Measurements from ENCODE around the gene CASZ1. TPM values are rescaled to one million over a fixed set of nuclear protein-coding genes. Genes with fewer than 3 reads are reported as not detected.

Gene CASZ1
- total RNA-seq, 1 experiment from 2014 or later = 12.6 TPM

GRCh38 chr1:10753299-10753698, 43.1 kb downstream of the CASZ1 start:
- Mint-ChIP-seq H3K27me3 (ENCODE audit: unreplicated experiment) (no peaks in the 10 kb centered on the region), H3K9me3 (ENCODE audit: low read depth, unreplicated experiment) (no peaks in the 10 kb centered on the region), H3K4me1 (ENCODE audit: low read depth, unreplicated experiment) (no peaks in the 10 kb centered on the region), H3K27ac (ENCODE audit: unreplicated experiment) (no peak overlapping the region), H3K4me3 (ENCODE audit: low read depth, unreplicated experiment) (no peak overlapping the region), H3K36me3 (ENCODE audit: insufficient read depth, unreplicated experiment) (peaks cover 6% of the 10 kb centered on the region)
- no peak for TF ChIP-seq CTCF (IDR thresholded peaks at IDR 0.05; ENCODE audit: unreplicated experiment)
- CTCF ChIA-PET = no interaction called here
- no TSS peak for BruUV-seq (replicated peaks)
- intact Hi-C loops (cut with micrococcal nuclease; ENCODE audit: unreplicated experiment) = no loop called here
- no peak for DNase-seq

- CTCF ChIA-PET = no interaction called here
- TF ChIP-seq CTCF (IDR thresholded peaks at IDR 0.05; ENCODE audit: unreplicated experiment) = no peak
- Mint-ChIP-seq H3K4me1 (ENCODE audit: low read depth, unreplicated experiment) (no peaks in the 10 kb centered on the region), H3K36me3 (ENCODE audit: insufficient read depth, unreplicated experiment) (no peaks in the 10 kb centered on the region), H3K4me3 (ENCODE audit: low read depth, unreplicated experiment) (no peak overlapping the region), H3K27ac (ENCODE audit: unreplicated experiment) (no peak overlapping the region), H3K9me3 (ENCODE audit: low read depth, unreplicated experiment) (no peaks in the 10 kb centered on the region), H3K27me3 (ENCODE audit: unreplicated experiment) (no peaks in the 10 kb centered on the region)
- no TSS peak for BruUV-seq (replicated peaks)
- DNase-seq = no peak
- intact Hi-C loops (cut with micrococcal nuclease; ENCODE audit: unreplicated experiment) = no loop called here
Measured at GRCh38 chr1:10751561-10752085, 44.8 kb downstream of the CASZ1 start.

DNA sequence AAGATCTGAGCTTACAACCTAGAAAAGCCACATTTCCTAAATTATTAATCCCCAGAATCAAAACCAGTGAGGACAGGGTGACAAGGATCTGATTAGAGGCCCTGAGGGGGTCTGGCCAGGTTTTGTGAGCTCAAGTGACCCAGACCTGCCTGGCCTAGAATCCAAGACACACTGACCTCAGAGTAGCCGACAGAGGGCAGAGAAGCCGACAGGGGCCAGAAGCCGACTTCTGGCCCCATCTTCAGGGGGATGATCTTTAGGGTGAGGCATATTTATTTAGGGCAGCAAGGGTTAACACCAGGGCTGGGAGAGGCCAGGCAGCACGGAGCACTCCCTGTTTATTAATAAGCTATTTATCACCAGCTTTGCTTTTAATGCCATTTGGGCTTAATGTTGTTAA, 45.3 kb downstream of the CASZ1 start:
- no peaks in the 10 kb centered on the region for H3K27me3 Mint-ChIP-seq (ENCODE audit: unreplicated experiment)
- no peaks in the 10 kb centered on the region for H3K9me3 Mint-ChIP-seq (ENCODE audit: low read depth, unreplicated experiment)
- no TSS peak for BruUV-seq (replicated peaks)
- TF ChIP-seq CTCF (IDR thresholded peaks at IDR 0.05; ENCODE audit: unreplicated experiment) = no peak
- CTCF ChIA-PET = no interaction called here
- no peak overlapping the region for H3K27ac Mint-ChIP-seq (ENCODE audit: unreplicated experiment)
- DNase-seq = no peak
- intact Hi-C loops (cut with micrococcal nuclease; ENCODE audit: unreplicated experiment) = no loop called here
- no peak overlapping the region for H3K4me3 Mint-ChIP-seq (ENCODE audit: low read depth, unreplicated experiment)
- no peaks in the 10 kb centered on the region for H3K4me1 Mint-ChIP-seq (ENCODE audit: low read depth, unreplicated experiment)
- H3K36me3 Mint-ChIP-seq (ENCODE audit: insufficient read depth, unreplicated experiment) = no peaks in the 10 kb centered on the region

GRCh38 chr1:10745886-10746455, 50.5 kb downstream of the CASZ1 start:
- CTCF ChIA-PET = no interaction called here
- no peaks in the 10 kb centered on the region for H3K27me3 Mint-ChIP-seq (ENCODE audit: unreplicated experiment)
- DNase-seq = no peak
- BruUV-seq (replicated peaks) = no TSS peak
- intact Hi-C loops (cut with micrococcal nuclease; ENCODE audit: unreplicated experiment) = no loop called here
- no peak for TF ChIP-seq CTCF (IDR thresholded peaks at IDR 0.05; ENCODE audit: unreplicated experiment)
- H3K9me3 Mint-ChIP-seq (ENCODE audit: low read depth, unreplicated experiment) = no peaks in the 10 kb centered on the region
- H3K36me3 Mint-ChIP-seq (ENCODE audit: insufficient read depth, unreplicated experiment) = peaks cover 5% of the 10 kb centered on the region
- H3K27ac Mint-ChIP-seq (ENCODE audit: unreplicated experiment) = no peak overlapping the region
- no peaks in the 10 kb centered on the region for H3K4me1 Mint-ChIP-seq (ENCODE audit: low read depth, unreplicated experiment)
- H3K4me3 Mint-ChIP-seq (ENCODE audit: low read depth, unreplicated experiment) = no peak overlapping the region
